HEK293 (cell line): ENCODE data around the gene MMADHC.

ENCODE experiments used
- CTCF ChIA-PET: fragments of 350-600 bp; formaldehyde crosslinking; extraction: SDS; loops from one replicate; lab custom pipeline; 2021; ENCODE audit warnings: antibody characterized with exemption; lab: Yijun Ruan, JAX
- POLR2A ChIA-PET: fragments of 300-600 bp; formaldehyde crosslinking; extraction: SDS; loops from one replicate; lab custom pipeline; 2020; ENCODE audit warnings: antibody characterized with exemption, inconsistent platforms; lab: Yijun Ruan, JAX
- H3K27ac ChIP-seq: fragments of 200-500 bp; sonication (Bioruptor generic); 2 replicates; pipeline ENCODE4 v1.5.1; 2014; ENCODE audit warnings: low read depth, low read length, control low read depth, inconsistent platforms; ENCODE audit errors: extremely low read depth
- H3K36me3 ChIP-seq, 2 experiments: fragments of 200-500 bp in 1 of 2; sonication (Bioruptor generic) in 1 of 2; 1 replicate in 1 of 2; 2 replicates in 1 of 2; pipeline ENCODE4 v1.5.1; 2014 to 2017; ENCODE audit warnings: inconsistent platforms in 2 of 2, low read length in 2 of 2; ENCODE audit not compliant: control insufficient read depth in 2 of 2, insufficient read depth in 1 of 2
- H3K4me1 ChIP-seq: fragments of 200-500 bp; sonication (Bioruptor generic); 2 replicates; pipeline ENCODE4 v1.5.1; 2014; ENCODE audit warnings: mild to moderate bottlenecking, low read length, inconsistent platforms; ENCODE audit not compliant: control insufficient read depth, insufficient read depth
- H3K4me3 ChIP-seq: 2 replicates; pipeline ENCODE4 v1.5.1; 2011; ENCODE audit warnings: low read depth, mild to moderate bottlenecking, control low read depth, low read length, moderate library complexity
- H3K9me3 ChIP-seq: fragments of 200-500 bp; sonication (Bioruptor generic); 2 replicates; pipeline ENCODE4 v1.5.1; 2014; ENCODE audit warnings: low read depth, low read length, inconsistent platforms; ENCODE audit not compliant: control insufficient read depth, insufficient read depth
- HOXD13 ChIP-seq: sonication (generic); formaldehyde crosslinking; IDR thresholded peaks from 2 replicates; pipeline ENCODE4 v1.8.0; 2022; ENCODE audit warnings: missing genetic modification reagents, borderline replicate concordance
- WT1 ChIP-seq: fragments of 450-650 bp; formaldehyde crosslinking; IDR thresholded peaks from 2 replicates; pipeline ENCODE4 v1.5.1; 2016; ENCODE audit warnings: missing biosample characterization, missing genetic modification characterization
- ZNF121 ChIP-seq: fragments of 450-650 bp; formaldehyde crosslinking; IDR thresholded peaks from 2 replicates; pipeline ENCODE4 v1.5.1; 2016; ENCODE audit warnings: missing biosample characterization, missing genetic modification characterization
- ZNF140 ChIP-seq: fragments of 450-650 bp; formaldehyde crosslinking; IDR thresholded peaks from 2 replicates; pipeline ENCODE4 v1.5.1; 2016; ENCODE audit warnings: missing biosample characterization, missing genetic modification characterization
- ZNF266 ChIP-seq: fragments of 450-650 bp; formaldehyde crosslinking; IDR thresholded peaks from 2 replicates; pipeline ENCODE4 v1.5.1; 2016; ENCODE audit warnings: missing biosample characterization, missing genetic modification characterization, low read depth
- ZNF350 ChIP-seq: fragments of 450-650 bp; formaldehyde crosslinking; IDR thresholded peaks from 2 replicates; pipeline ENCODE4 v1.5.0; 2017; ENCODE audit warnings: missing biosample characterization, mild to moderate bottlenecking, missing genetic modification characterization
- ZNF366 ChIP-seq: fragments of 450-650 bp; formaldehyde crosslinking; conservative IDR thresholded peaks from 2 replicates; pipeline ENCODE4 v1.5.1; 2016; ENCODE audit warnings: missing biosample characterization, missing genetic modification characterization
- ZNF530 ChIP-seq: fragments of 450-650 bp; formaldehyde crosslinking; IDR thresholded peaks from 2 replicates; pipeline ENCODE4 v1.5.1; 2016; ENCODE audit warnings: low read depth, missing biosample characterization, missing genetic modification characterization
- ZNF626 ChIP-seq: fragments of 450-650 bp; sonication (Bioruptor Pico); formaldehyde crosslinking; IDR thresholded peaks from 2 replicates; pipeline ENCODE4 v1.5.1; 2018; ENCODE audit warnings: missing biosample characterization, missing genetic modification characterization, inconsistent platforms
- ZNF701 ChIP-seq: fragments of 450-650 bp; formaldehyde crosslinking; IDR thresholded peaks from 2 replicates; pipeline ENCODE4 v1.5.1; 2016; ENCODE audit warnings: missing biosample characterization, missing genetic modification characterization
- ZNF76 ChIP-seq: fragments of 450-650 bp; formaldehyde crosslinking; IDR thresholded peaks from 2 replicates; pipeline ENCODE4; 2016; ENCODE audit warnings: low read depth, missing biosample characterization, missing genetic modification characterization, borderline replicate concordance
- TF ChIP-seq, protein P1 (sequence below): fragments of 450-650 bp; formaldehyde crosslinking; IDR thresholded peaks from 2 replicates; pipeline ENCODE4 v1.5.1; 2016; ENCODE audit warnings: missing biosample characterization, missing genetic modification characterization
- TF ChIP-seq, protein P2 (sequence below): fragments of 450-650 bp; formaldehyde crosslinking; conservative IDR thresholded peaks from 2 replicates; pipeline ENCODE4 v1.5.1; 2016; ENCODE audit warnings: low read depth, missing biosample characterization, missing genetic modification characterization
- TF ChIP-seq, protein P3 (sequence below): fragments of 450-650 bp; formaldehyde crosslinking; IDR thresholded peaks from 2 replicates; pipeline ENCODE4 v1.5.1; 2017; ENCODE audit warnings: missing biosample characterization, mild to moderate bottlenecking, missing genetic modification characterization, moderate library complexity
- TF ChIP-seq, protein P4 (sequence below): fragments of 450-650 bp; formaldehyde crosslinking; IDR thresholded peaks from 2 replicates; pipeline ENCODE4 v1.5.1; 2016; ENCODE audit warnings: missing biosample characterization, missing genetic modification characterization, low read depth

Gene MMADHC

DNA sequence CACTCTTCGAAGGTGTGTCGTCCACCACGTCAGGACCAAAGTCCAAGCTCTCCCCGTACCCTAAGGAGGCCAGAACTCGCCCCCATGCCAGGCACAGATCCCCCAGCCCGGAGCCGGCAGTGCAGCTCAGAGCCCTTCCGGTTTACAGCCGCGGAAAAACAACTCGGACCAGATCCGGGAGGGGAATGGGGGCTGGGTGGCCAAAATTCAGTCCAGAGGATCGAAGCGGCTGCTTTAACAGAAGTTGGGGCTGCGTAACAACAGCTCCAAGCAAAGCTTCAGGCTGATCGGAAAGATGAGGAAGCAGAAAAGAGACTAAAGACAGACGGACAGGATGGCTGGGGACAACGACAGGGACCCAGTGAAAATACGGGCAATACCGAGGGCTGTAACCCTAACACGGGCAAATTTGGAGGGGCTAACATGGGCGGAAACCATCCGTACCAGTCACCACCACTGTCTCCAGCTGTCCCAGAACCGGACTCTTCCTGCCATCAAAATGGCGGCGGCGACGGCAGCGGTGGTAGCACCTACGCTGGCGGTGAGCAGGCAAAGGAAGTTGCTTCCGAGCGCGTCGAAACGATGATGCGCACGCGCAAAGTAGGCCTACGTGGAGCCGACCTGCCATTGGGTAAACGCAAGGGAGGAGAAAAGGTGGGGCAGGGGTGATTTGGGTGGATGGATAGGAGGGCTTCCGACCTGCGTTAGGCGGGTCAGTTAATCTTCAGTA, at the start of gene MMADHC (continued):
- no peak for TF ChIP-seq ZNF626 (tag by site-specific recombination)
- TF ChIP-seq ZNF350 (tag by site-specific recombination): no peak
- TF ChIP-seq ZNF701 (tag by site-specific recombination): no peak
- TF ChIP-seq ZNF366: peak; percentile 90
- TF ChIP-seq, protein P1, sequence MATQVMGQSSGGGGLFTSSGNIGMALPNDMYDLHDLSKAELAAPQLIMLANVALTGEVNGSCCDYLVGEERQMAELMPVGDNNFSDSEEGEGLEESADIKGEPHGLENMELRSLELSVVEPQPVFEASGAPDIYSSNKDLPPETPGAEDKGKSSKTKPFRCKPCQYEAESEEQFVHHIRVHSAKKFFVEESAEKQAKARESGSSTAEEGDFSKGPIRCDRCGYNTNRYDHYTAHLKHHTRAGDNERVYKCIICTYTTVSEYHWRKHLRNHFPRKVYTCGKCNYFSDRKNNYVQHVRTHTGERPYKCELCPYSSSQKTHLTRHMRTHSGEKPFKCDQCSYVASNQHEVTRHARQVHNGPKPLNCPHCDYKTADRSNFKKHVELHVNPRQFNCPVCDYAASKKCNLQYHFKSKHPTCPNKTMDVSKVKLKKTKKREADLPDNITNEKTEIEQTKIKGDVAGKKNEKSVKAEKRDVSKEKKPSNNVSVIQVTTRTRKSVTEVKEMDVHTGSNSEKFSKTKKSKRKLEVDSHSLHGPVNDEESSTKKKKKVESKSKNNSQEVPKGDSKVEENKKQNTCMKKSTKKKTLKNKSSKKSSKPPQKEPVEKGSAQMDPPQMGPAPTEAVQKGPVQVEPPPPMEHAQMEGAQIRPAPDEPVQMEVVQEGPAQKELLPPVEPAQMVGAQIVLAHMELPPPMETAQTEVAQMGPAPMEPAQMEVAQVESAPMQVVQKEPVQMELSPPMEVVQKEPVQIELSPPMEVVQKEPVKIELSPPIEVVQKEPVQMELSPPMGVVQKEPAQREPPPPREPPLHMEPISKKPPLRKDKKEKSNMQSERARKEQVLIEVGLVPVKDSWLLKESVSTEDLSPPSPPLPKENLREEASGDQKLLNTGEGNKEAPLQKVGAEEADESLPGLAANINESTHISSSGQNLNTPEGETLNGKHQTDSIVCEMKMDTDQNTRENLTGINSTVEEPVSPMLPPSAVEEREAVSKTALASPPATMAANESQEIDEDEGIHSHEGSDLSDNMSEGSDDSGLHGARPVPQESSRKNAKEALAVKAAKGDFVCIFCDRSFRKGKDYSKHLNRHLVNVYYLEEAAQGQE: no peak
- no peak for TF ChIP-seq ZNF266 (tag by site-specific recombination)
- TF ChIP-seq ZNF121 (tag by site-specific recombination): no peak
- peak; percentile 21; the same call in 1 of the 2 replicates for TF ChIP-seq WT1 (tag by site-specific recombination)
- TF ChIP-seq, protein P2, sequence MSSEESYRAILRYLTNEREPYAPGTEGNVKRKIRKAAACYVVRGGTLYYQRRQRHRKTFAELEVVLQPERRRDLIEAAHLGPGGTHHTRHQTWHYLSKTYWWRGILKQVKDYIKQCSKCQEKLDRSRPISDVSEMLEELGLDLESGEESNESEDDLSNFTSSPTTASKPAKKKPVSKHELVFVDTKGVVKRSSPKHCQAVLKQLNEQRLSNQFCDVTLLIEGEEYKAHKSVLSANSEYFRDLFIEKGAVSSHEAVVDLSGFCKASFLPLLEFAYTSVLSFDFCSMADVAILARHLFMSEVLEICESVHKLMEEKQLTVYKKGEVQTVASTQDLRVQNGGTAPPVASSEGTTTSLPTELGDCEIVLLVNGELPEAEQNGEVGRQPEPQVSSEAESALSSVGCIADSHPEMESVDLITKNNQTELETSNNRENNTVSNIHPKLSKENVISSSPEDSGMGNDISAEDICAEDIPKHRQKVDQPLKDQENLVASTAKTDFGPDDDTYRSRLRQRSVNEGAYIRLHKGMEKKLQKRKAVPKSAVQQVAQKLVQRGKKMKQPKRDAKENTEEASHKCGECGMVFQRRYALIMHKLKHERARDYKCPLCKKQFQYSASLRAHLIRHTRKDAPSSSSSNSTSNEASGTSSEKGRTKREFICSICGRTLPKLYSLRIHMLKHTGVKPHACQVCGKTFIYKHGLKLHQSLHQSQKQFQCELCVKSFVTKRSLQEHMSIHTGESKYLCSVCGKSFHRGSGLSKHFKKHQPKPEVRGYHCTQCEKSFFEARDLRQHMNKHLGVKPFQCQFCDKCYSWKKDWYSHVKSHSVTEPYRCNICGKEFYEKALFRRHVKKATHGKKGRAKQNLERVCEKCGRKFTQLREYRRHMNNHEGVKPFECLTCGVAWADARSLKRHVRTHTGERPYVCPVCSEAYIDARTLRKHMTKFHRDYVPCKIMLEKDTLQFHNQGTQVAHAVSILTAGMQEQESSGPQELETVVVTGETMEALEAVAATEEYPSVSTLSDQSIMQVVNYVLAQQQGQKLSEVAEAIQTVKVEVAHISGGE (tag by site-specific recombination): peak; percentile 91
- TF ChIP-seq HOXD13: no peak
- TF ChIP-seq ZNF76: no peak
- no peak for TF ChIP-seq ZNF530
- no peak for TF ChIP-seq ZNF140 (tag by site-specific recombination)
- TF ChIP-seq, protein P3, sequence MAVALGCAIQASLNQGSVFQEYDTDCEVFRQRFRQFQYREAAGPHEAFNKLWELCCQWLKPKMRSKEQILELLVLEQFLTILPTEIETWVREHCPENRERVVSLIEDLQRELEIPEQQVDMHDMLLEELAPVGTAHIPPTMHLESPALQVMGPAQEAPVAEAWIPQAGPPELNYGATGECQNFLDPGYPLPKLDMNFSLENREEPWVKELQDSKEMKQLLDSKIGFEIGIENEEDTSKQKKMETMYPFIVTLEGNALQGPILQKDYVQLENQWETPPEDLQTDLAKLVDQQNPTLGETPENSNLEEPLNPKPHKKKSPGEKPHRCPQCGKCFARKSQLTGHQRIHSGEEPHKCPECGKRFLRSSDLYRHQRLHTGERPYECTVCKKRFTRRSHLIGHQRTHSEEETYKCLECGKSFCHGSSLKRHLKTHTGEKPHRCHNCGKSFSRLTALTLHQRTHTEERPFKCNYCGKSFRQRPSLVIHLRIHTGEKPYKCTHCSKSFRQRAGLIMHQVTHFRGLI: no peak

DNA sequence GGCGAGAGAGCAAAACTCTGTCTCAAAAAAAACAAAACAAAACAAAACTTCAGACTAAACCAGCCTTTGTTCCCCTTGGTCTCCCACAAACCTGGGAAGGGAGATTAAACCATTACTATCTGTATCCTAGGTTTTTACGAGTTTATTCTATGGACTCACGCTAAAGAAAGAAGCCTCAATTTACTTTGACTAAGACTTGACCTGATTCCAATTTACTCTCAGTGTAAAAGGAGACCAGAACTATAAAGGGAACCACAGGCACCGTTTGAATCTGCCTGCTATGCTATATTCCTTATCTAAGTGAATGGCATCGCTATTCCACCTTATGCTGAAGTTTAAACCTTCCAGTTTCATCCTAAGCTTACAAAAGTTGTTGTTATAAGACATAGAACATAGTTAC, 46.5 kb upstream of the MMADHC start:
- Histone ChIP-seq H3K4me1 (no peaks in the 10 kb centered on the region), H3K4me3 (no peak overlapping the region), H3K9me3 (no peaks in the 10 kb centered on the region), H3K36me3 (no peaks in the 10 kb centered on the region), H3K27ac (no peak overlapping the region)
- CTCF ChIA-PET: no interaction called here
- POLR2A ChIA-PET: no interaction called here
- TF ChIP-seq, protein P4, sequence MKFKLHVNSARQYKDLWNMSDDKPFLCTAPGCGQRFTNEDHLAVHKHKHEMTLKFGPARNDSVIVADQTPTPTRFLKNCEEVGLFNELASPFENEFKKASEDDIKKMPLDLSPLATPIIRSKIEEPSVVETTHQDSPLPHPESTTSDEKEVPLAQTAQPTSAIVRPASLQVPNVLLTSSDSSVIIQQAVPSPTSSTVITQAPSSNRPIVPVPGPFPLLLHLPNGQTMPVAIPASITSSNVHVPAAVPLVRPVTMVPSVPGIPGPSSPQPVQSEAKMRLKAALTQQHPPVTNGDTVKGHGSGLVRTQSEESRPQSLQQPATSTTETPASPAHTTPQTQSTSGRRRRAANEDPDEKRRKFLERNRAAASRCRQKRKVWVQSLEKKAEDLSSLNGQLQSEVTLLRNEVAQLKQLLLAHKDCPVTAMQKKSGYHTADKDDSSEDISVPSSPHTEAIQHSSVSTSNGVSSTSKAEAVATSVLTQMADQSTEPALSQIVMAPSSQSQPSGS (tag by site-specific recombination): no peak
